Stimulated activated CD4-positive, alpha-beta T cell treated with anti-CD3 and anti-CD28 coated beads, Interleukin-1b, Interleukin-23, amount 100 ng/mL, for 4 hours (primary cell): Measurements from ENCODE around the gene APBA1.

ENCODE experiments used
- DNase-seq, 2 donors: peaks; one replicate each; pipeline ENCODE4 v3.0.0-alpha.2; 2020; ENCODE audit warnings: low read depth in 2 of 2

APBA1 gene

DNA sequence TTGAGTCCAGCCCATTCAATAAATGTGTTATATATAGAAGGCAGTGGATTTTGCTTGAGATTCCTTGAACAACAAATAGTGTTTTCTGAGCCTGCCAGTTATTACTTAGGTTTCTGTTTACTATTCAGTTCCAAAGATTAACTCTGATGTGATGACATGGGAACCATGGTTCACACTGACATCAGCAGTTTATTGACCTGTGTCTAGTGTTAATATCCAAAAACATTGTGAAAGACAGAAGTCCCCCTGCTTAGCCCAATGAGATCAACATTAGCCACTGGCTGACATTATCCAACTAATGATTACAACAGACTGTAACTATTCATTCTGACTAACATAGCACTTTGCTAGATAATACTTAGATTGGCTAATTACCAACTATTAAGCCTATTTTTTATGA lies 14.9 kb downstream of the APBA1 start:
- DNase-seq: no peak

DNA sequence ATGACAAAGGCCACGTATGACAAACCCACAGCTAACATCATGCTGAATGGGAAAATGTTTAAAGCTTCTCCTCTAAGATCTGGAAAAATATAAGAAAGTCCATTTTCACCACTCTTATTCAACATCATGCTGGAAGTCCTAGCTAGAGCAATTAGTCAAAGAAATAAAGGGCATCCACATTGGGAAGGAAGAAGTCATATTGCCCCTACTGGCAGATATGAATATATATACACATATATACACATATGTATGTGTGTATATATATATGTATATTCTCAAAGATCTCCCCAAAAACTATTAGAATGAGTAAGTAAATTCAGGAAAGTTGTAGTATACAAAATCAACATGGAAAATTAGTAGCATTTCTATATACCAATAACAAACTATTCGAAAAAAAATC lies 17.1 kb downstream of the APBA1 start:
- DNase-seq: no peak

DNA sequence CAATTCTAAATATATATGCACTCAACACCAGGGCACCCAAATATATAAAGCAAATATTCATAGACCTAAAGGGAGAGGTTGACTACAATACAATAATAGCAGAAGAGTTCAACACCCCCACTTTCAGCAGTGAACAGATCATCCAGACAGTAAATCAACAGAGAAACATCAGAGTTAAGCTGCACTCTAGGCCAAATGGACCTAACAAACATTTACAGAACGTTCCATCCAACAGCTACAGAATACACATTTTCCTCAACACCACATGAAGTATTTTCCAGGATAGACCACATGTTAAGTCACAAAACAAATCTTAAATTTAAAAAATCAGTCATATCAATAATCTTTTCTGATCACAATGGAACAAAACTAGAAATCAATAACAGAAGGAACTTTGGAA lies 18.9 kb downstream of the APBA1 start:
- DNase-seq: no peak

DNA sequence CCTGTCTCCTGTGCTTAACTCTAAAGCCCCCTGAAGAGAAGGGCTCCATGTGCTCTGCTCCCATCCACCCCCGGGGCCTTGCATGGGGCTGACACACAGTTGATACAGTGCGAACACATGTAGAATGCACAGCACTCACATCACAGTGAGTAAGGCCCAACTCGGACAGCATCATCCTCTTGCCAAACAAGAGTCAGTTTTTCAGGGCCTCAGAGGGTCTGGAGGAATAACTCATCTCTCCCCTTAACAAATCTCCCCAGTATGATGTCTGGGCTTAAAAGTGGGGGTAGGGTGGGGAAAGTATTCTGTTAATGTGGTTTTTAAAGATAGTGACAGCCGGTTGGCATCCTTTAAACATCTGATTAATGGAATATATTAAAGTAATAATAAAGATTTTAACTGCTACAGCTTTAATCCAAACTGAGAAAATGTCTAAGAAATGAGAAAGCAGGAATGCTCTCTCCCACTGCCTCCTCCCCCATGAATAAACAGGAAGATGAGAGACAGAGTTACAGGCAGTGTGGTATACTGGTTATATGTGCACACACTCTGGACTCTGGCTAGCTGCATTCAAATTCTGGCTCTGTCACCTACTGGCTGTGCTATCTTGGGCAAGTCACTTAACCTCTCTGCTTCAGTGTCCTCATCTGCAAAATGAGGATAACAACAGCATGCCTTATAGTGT lies 22.5 kb downstream of the APBA1 start:
- DNase-seq: no peak

GRCh38 chr9:69647804-69648203 lies 24.4 kb downstream of the APBA1 start:
- no peak for DNase-seq

GRCh38 chr9:69646810-69647209 lies 25.4 kb downstream of the APBA1 start:
- no peak for DNase-seq

GRCh38 chr9:69645488-69645887 lies 26.7 kb downstream of the APBA1 start:
- no peak for DNase-seq

DNA sequence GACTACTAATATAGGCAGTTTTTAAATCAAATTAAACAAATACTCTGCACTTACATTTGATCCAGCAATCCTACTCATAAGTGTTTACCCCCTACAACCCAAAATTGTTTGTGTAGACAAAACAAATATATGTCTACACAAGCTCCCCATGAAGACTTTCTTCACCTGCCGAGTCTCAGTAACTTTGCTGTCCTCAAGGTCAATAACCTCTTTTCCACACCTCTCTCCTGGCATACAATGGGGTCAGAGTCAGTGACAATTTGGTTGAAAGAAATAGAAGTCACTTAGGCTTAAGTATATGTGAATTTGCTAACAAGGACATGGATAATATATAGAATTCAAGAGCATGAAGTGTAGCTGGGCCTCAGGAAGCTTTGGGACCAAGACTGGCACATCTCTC lies 29.1 kb downstream of the APBA1 start:
- no peak for DNase-seq

DNA sequence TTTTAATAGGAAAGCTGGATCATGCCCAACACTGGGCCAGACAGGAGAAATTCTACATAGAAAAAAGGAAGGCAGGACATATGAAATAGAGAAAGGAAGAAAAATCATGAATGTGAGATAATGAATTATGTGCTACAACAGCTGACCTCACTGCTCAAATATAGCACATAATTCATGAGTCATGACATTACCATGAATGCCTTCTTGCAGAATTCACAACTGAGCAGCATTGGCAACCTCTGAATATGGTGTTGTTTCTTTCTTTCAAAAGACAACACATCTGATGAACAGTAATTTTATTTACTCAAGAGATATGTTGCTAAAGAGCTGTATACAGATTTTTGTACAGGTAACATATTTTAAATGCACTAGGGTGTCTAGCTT lies 34.4 kb downstream of the APBA1 start:
- no peak for DNase-seq

GRCh38 chr9:69637193-69637816 lies 34.9 kb downstream of the APBA1 start:
- DNase-seq: no peak

DNA sequence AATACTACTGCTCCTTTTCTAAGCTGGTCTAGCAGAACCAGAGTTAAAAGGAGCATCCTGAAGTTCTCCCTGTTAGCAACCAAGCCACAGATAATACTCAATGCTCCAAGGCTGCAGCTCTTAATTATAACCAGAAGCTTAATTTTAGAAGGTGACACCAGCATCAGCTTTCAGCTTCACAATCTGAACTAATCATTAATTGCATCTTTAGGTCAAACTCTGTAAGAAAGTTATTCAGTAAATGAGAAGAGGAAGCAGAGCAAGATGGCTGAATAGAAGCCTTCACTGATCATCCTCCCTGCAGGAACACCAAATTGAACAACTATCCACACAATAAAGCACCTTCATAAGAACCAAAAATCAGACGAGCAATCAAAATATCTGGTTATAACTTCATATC lies 38.5 kb downstream of the APBA1 start:
- no peak for DNase-seq

DNA sequence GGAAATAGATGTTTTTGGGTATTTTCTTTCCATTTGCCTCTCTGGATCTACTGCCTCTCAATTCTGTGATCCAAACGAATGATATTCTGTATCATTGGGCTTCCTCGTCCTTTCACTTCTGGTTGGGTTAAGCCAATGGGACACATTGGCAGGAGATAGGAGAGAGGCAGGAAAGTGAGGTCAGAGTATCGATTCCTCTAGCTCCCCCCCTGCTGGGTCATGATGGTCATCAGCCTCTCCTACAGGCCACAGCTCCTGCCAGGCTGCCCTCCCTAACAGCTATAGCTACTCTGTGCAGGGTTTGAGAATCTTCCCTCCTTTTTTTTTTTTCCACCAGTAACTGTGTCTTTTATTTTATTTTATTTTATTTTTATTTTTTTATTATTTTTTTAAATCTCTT lies 39.4 kb downstream of the APBA1 start:
- DNase-seq: no peak

- DNase-seq: no peak
These were observed 44.9 kb downstream of the APBA1 start for GRCh38 chr9:69627281-69627680.

DNA sequence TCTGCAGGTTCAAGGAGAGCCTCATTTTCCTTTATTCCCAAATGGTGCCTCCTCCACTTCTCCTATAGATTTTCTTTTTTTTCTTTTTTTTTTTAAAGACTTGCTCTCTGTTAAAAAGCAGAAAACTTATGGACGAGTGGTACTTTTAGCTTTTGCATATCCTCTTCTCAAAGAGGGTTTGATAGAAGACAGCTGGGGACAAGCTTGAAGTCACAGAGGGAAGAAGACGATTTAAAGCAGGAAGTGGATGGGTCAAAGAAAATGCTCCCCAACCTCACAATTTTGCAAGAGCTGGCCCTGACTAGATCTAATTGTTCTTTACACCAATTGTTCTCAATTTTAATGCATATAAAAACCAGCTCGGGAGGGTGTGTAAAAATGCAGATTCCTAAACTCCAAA lies 48.9 kb downstream of the APBA1 start:
- DNase-seq: no peak

DNA sequence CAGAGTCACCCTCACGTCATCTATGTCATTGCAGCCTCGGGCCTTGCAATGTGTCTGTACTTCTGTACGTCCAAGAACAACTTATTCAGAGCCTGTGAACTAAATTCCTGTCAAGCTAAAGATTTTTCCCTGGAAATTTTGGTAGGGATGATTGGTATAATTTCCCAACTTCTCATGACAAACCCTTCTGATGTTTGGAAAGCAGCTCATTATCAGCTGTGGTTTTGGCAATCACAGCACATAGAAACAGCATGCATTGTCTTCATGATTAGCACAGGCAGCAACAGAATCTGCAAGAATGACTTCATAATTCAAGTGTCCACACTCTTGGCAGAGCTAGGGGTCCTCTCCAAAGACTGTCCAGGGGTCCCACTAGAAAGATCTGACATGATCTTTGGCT lies 49.5 kb downstream of the APBA1 start:
- DNase-seq: no peak

DNA sequence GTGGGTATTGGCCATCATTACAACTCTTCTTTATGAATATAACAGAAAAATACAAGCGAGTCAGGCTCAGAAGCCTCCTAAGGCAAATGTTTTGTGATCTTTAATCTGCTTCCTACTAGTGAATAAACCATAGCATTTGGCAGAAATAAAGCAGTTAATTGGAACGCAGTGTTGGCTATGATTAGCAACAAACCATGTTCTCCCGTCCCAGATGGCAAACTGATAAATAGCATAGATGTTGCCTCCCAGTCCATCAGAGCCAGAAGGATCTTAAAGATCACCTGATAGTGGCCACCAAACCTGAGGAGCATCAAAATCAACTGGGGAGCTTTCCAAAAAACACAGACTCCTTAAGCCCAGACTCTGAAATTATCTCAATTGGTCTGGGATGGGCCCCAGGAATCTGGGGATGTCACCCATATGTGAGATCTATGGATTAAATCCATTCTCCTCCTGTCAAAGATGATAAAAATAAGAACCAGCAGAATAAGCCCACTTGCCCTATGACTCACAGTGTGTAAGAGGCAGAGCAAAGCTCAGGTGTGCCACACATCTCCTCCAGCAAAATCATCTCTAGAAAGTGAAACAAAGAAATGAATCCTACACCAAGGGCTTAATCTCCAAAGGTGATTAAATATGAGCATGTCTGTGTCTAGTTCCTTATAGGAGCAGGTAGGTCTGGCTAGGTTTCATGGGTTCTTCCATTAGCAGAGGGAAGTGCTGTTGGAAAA lies 50.3 kb downstream of the APBA1 start:
- DNase-seq: no peak

DNA sequence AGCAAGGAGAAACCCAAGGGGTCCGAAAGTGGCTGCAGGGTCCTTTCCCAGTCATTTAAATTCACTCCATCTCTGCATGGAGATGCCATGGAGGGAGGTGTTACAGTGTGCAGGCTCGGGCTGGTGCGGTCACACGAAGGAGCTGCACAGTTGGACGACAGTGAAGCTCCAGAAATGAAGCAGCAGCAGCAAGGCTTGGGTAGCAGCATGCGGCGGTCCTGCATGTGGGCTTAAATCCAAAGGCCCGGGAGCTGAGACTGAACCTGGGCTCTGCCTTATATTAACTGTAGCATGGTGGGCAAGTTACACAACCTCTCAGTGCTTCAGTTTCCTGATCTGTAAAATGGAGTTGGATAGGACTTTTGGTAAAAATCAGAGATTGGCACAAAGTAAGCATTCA lies 51.4 kb downstream of the APBA1 start:
- no peak for DNase-seq

- no peak for DNase-seq
These were observed 52.9 kb downstream of the APBA1 start for GRCh38 chr9:69619233-69619632.

DNA sequence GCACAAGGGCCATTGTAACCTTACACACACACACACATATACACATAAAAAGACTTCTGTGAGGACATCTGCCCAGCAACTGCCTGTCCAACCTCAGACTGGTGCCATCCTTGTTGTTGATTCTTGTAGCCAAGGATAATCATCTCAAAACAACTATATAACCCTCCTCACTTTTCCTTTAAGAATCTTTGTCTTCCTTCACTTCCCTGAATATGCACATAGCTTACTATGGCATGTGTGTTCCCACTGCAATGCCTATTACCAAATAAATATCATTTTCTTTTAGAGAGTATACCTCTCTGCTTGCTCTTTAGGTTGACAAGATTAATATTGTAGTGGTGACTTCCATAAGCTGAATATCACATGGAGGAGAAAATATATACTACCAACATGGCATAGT lies 55.2 kb downstream of the APBA1 start:
- DNase-seq: no peak

- DNase-seq: no peak
These were observed 56.3 kb downstream of the APBA1 start for GRCh38 chr9:69615880-69616279.

GRCh38 chr9:69611221-69611620 lies 61.0 kb downstream of the APBA1 start:
- DNase-seq: no peak

DNA sequence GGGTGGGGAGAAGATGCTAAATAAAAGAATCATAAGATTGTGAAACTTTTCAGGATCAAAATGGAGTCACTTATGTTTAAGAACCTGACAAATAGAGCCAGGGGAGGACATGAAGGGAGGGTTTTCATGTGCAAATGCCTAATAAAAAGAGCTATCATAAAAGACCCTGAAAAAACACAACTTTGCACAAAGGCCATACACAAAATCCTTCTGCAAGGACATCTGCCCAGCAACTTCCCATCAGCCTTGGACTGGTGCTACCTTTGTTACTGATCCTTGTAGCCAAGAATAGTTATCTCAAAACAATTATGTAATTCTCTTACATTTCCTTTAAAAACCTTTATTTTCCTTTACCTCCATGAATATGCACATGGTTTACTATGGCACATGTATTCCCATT lies 63.0 kb downstream of the APBA1 start:
- DNase-seq: no peak

DNA sequence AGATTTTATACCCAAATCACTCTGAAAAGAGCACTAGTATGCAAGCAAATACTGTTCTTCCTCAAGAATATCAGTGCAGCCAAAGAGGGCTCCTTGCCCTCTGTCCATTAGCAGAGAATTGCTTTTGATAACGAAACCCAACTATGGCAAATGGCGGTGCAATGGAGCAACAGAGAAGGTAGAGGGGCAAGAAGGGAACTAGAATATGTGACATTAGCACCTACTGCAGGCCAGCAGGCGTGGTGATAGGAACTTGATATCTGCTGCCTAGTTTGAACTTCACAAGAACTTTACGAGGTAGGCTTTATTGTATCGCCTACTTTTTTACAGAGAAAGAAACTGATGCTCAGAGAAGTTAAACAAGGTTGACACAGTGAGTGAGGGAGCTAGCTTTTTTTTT lies 66.1 kb downstream of the APBA1 start:
- DNase-seq: no peak
